ENCODE measurements around the gene SARM1.
"Not testable (repeated sequence)": the region's sequence is repeated elsewhere in the genome, so short reads cannot be mapped to it uniquely, and the experiment has no call there.

Gene SARM1

DNA sequence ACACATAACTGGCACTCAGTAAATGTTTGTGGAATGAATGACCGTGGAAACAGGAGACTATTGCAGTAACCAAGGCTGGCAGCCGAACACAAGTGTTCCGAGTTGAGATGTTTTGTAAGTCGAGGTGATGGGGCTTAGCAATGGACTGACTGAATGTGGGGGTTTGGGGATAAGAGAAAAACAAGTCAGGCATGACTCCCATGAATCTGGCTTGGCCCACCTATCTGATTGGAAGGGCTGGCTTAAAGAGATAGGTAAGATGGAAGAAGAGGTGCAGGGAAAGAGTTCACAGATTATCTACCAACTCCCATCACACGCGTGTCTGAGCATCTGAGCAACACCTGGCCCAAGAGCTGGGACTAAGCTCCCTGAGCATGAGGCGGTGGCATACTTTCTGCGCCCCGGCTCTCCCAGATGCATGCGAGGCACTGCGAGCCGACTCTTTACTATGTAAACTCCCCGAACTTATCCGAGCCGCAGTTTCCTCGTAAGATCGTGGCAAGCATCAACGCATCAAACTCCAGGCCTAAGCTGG, 36.8 kb upstream of the SARM1 start:
- in situ Hi-C loops (cut with HindIII; ENCODE audit: low sequenced_read_pairs) = no loop called here
- TF ChIP-seq, protein P1, sequence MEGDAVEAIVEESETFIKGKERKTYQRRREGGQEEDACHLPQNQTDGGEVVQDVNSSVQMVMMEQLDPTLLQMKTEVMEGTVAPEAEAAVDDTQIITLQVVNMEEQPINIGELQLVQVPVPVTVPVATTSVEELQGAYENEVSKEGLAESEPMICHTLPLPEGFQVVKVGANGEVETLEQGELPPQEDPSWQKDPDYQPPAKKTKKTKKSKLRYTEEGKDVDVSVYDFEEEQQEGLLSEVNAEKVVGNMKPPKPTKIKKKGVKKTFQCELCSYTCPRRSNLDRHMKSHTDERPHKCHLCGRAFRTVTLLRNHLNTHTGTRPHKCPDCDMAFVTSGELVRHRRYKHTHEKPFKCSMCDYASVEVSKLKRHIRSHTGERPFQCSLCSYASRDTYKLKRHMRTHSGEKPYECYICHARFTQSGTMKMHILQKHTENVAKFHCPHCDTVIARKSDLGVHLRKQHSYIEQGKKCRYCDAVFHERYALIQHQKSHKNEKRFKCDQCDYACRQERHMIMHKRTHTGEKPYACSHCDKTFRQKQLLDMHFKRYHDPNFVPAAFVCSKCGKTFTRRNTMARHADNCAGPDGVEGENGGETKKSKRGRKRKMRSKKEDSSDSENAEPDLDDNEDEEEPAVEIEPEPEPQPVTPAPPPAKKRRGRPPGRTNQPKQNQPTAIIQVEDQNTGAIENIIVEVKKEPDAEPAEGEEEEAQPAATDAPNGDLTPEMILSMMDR (IDR thresholded peaks at IDR 0.05; ENCODE audit: low read depth, low read length) = no peak
- DNase-seq (ENCODE audit: low read depth, low spot score) = no peak
- H3K4me3 ChIP-seq (ENCODE audit: low read depth, low read length) = peak overlapping the region; percentile 70

DNA sequence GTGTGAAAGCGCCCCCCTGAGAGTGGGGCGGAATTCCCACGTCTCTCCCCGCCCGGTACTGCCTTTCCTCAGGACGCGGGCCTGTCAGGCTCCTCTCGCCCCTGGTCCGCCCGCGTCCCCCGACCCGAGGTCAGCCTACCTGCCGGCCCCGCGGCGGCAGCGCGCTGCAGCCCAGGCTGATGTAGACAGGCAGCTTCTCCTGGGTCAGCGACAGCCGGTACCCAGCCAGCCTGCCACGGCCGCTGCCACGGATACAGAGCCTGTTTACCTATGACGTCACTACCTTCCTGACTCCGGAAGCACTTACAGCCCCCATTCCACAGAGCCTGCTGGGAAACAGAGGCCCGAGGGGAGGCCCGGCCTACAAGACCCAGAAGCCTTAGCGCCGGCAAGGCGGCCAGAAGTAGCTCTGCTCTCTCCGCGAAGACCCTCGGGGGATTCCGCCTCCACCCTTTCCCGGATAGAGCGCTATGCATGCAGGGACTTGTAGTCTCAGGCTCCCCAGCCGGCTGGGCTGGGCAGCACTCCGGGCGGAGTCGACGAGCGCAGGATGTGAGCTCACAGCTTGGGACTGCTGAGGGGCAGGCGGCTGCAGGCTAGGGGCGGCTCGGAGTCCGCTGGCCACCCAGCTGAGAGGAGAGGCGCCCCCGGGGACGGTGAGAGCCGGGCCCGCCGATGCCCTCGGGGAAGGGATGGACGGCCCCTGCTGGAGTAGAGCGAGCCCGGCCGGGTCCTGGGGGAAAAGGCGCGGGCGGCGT, 36.1 kb upstream of the SARM1 start, which contains the start of the genes IFT20 and TNFAIP1:
IFT20 (minus strand) TSS at position 272 of the 758 bp plus-strand sequence. CDS start 3,487 bp downstream, outside the sequence.
TNFAIP1 (plus strand) TSS at position 561 of the 758 bp plus-strand sequence. CDS start 3,761 bp downstream, outside the sequence.
- DNase-seq (ENCODE audit: low read depth, low spot score) = peak; percentile 100
- in situ Hi-C loops (cut with HindIII; ENCODE audit: low sequenced_read_pairs) = no loop called here
- TF ChIP-seq, protein P1 (IDR thresholded peaks at IDR 0.05; ENCODE audit: low read depth, low read length) = no peak

DNA sequence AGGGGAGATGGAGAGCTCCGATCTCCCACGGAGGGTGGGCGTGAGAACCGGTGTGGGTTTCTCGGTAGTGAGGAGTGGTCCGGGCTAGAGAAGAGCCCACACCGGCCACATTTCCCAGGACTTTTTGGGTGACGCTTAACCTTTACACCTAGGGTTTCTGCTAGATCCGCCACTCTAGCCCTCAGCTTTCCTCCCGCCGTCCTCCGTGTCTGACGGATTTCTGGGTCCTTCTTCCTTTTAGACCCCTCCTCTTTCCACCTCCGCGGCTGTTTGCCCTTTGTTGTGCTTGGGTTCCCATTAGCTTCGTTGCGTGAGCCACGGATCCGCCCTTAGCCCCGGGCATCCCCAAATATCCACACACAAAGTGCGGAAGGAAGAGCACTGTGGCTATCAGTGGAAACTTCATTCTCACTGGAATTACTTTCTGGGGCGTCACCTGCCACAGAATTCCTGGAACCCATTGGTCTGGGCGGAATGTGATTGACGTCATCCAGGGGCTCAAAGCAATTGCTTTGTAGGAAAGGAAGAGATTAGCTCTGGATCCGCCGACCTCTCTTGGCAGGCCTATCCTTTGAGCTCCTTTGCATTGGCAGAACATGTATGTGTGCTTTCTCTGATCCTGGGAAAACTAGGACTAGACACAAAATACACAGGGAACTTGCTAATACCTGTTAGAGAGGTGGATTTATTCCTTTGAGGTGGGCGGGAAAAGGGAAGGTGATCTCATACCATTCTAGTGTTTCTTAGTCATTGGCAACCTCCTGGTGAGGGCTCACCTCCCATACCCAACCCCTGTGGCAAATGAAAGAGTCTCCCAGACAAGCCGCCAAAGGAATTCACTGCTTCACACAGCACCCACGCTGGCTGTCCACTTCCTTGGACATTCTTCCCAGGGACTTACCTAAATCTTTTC, 35.3 kb upstream of the SARM1 start:
- peak; percentile 91 for DNase-seq (ENCODE audit: low read depth, low spot score)
- in situ Hi-C loops (cut with HindIII; ENCODE audit: low sequenced_read_pairs) = no loop called here

More for the DNA sequence above, 36.1 kb upstream of the SARM1 start, which contains the start of the genes IFT20 and TNFAIP1:
- peak within 1 kb of the TSS; percentile 90 for H3K4me3 ChIP-seq (ENCODE audit: low read depth, low read length)

DNA sequence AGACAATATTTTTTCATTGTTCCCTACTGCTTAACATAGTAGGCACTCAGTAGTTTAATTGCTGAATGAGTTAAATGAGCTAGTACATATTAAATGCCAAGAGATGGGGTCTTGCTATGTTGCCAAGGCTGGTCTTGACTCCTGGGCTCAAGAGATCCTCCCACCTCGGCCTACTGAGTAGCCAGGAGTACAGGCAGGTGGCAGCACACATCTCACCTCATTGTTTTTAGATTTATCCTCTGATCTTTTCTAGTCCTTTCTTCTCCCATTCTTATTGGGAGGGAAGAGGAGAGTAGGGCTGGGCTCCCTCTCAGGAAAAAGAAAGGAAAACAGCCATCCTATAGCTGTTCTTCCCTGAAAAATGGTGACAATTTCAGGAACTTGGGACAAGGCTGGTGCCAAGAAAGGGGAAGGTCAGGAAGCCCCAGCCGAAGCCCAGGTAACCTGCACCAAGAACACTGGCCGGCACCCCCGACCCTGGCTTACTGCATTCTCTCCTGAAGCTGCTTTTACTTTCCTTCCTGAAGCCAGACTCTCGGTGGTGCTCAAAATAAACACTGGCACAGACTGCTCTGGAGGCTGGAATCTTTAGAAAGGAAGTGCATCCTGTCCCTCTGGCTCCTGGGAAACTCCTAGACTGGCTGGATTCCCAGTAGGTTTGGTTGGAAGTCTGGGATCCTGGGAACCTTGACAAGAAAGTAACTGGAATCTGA, 33.3 kb upstream of the SARM1 start:
- no peak overlapping the region for H3K4me3 ChIP-seq (ENCODE audit: low read depth, low read length)
- in situ Hi-C loops (cut with HindIII; ENCODE audit: low sequenced_read_pairs) = no loop called here
- TF ChIP-seq, protein P1 (IDR thresholded peaks at IDR 0.05; ENCODE audit: low read depth, low read length) = no peak
- DNase-seq (ENCODE audit: low read depth, low spot score) = peak; percentile 45

More for the DNA sequence above, 35.3 kb upstream of the SARM1 start:
- H3K4me3 ChIP-seq (ENCODE audit: low read depth, low read length) = peak overlapping the region; percentile 90
- TF ChIP-seq, protein P1 (IDR thresholded peaks at IDR 0.05; ENCODE audit: low read depth, low read length) = no peak

DNA sequence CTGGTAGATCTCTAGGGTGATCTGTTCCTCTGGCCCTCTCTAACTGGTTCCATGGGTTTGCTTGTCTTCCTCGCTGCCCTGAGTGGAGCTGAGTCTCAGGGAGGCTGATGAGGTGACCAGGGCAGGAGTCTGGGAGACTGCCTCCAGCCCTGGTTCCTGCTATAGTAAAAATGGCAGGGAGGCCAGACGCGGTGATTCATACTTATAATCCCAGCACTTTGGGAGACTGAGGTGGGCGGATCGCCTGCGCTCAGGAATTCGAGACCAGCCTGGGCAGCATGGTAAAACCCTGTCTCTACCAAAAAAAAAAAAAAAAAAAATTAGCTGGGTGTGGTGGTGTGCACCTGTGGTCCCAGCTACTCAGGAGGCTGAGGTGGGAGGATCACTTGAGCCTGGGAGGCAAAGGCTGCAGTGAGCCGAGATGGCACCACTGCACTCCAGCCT, 32.7 kb upstream of the SARM1 start:
- H3K4me3 ChIP-seq (ENCODE audit: low read depth, low read length); in situ Hi-C loops (cut with HindIII; ENCODE audit: low sequenced_read_pairs); DNase-seq (ENCODE audit: low read depth, low spot score): not testable (repeated sequence)

DNA sequence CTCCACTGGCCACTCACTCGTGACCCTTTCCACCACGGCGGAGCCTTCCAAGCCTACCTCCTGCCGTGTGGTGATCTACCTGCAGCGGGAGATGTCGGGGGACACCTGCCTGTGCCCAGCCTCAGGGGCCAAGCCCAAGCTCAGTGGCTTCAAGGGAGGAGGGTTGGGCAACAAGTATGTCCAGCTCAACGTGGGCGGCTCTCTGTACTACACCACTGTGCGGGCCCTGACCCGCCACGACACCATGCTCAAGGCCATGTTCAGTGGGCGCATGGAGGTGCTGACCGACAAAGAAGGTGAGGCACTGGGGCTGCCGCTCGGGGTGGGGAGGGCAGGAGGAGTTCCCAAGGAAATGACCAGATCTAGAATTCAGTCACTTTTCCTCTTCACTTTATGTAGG, 32.1 kb upstream of the SARM1 start:
- in situ Hi-C loops (cut with HindIII; ENCODE audit: low sequenced_read_pairs) = no loop called here

More for the DNA sequence above, 32.1 kb upstream of the SARM1 start:
- no peak for DNase-seq (ENCODE audit: low read depth, low spot score)
- H3K4me3 ChIP-seq (ENCODE audit: low read depth, low read length) = no peak overlapping the region
- TF ChIP-seq, protein P1 (IDR thresholded peaks at IDR 0.05; ENCODE audit: low read depth, low read length) = no peak
